NCI-H2196 (cell line): ENCODE data around the gene STARD13.

ENCODE experiments used
- DNase-seq: peaks from one replicate; lab custom pipeline; 2025; ENCODE audit not compliant: unreplicated experiment; lab: John Stamatoyannopoulos, UW

Gene STARD13

DNA sequence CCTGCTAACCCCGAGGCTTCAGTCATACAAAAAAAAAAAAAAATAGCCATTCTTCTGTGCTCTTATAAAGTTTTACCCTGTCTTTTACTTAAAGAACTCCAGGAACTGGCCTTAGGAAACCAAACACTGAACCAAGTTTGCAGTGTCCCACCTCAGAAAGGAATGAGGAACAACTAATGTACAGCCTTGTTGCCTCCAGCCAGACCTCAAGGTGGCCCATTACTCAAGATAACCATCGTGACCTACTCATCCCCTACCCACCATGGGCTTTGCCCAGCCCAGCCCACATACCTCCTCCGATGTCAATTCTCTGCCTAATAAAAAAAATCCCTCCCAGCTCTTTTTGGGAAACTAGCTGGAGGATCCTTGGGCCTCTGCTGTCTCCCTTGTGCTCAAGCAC lies 133.2 kb downstream of the STARD13 start:
- DNase-seq: no peak

DNA sequence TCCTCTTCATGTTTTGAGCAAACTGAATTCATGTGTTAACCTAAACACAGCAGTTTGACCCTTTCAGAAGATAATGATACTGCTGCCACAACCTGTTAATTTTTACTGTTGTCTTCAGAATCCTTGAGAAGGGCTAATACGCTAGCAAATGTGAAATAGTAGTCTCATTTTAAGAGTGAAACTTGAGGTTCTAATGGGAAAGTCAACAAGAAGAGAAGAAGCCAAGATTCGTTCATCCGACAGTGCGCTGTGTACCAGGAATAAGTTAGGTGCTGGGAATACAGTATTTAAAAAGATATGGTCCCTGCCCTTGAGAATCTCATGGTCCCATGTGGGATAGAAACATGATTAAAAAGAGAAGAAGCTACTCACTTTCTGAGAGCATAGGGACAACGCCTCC lies 134.9 kb downstream of the STARD13 start:
- DNase-seq: no peak

DNA sequence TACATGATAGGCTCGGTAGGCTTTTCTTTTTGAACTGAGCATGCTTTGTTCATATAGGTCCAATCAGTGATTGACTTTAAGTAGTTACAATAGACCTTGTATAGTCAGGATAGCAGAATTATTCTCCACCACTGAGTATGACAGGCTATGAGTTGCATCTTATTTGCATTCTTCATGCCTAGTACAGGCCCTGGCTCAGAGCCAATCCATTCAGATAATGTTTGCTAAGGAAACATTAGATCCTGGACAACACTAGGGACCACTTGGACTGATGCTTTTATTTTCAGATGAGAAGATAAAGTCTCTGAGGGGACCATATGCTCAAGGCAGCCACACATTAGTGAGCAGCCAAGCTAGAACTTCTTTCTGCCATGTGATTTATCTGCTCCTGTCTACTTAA lies 135.4 kb downstream of the STARD13 start:
- no peak for DNase-seq

DNA sequence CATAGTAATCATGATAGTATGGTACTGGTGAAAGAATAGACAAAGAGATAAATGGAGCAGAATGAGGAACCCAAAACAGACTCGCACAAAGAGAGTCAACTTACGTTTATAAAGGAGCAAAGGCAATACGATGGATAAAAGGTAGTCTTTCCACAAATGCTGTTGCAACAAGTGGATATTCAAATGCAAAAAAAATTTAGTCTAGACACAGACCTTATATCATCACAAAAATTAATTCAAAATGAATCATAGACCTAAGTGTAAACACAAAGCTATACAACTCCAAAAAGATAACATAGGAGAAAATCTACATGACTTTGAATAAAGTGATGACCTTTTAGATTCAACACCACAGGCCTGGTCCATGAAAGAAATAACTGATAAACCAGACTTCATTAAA lies 137.7 kb downstream of the STARD13 start:
- DNase-seq: no peak

DNA sequence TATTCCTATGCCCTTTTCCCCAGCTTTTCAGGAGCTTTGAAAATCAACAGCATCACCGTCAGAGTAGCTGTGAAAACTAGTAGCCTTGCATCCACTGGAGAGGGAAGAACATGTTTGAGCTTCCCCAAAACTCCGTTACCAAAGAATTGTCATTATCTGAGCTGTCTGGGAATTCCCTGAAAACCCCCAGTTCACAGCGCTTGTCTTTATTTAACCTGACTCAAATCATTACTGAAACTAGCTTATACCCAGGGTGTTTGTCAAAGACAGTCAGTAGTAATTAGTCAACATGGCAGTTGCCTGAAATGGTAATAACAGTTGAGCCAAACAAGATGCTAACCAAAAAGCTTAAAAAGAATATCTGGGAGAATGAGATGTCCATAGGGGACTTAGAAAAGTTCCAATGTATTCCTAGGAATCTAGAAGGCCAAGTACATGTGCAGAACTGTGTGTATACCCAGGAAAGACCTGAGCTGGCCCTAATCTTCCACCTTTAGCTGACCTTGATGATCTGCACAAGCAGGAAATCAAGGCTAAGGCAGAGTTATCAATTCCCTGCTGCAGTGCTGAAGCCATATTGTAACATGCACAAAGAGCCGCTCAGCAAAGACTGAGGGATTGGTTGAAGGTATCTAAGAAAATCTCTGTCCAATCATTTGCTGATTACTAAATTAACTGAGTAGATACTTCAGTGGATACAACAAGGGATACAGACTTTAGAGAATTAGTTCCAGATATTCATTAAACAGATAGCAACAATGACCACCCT lies 138.5 kb downstream of the STARD13 start:
- no peak for DNase-seq

DNA sequence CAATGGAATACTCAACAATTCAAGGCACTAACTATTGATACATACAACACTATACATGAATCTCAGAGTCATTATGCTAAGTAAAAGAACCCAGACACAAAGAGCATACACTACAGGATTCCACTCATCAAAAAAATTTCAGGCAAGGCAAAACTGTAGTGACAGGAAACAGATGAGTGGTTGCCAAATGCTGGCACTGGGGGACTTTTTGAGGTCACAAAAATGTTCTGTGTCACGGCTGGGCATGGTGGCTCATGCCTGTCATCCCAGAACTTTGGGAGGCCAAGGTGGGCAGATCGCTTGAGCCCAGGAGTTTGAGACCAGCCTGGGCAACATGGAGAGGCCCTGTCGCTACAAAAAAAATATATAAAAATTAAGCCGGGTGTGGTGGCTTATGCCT lies 139.9 kb downstream of the STARD13 start:
- no peak for DNase-seq

DNA sequence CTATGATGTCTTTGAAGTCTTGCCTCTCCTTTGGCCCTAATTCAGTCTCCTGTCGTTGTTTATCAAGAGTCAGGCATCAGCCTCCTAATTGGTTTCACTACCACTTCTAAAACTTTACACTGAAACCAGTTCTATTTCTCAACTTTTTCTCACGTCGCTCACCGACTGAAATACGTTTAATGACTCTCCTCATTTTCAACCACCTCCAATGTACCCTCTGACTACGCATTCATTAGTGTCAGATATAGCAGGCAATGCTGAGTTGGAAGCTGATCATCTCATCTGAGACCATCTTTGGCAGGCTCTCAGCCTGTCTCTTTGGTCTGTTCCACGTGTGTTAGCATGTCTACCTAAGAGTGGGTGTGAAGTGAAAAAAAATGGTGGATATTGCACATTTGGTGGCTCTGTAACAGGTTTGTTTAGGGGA lies 141.2 kb downstream of the STARD13 start:
- DNase-seq: no peak

DNA sequence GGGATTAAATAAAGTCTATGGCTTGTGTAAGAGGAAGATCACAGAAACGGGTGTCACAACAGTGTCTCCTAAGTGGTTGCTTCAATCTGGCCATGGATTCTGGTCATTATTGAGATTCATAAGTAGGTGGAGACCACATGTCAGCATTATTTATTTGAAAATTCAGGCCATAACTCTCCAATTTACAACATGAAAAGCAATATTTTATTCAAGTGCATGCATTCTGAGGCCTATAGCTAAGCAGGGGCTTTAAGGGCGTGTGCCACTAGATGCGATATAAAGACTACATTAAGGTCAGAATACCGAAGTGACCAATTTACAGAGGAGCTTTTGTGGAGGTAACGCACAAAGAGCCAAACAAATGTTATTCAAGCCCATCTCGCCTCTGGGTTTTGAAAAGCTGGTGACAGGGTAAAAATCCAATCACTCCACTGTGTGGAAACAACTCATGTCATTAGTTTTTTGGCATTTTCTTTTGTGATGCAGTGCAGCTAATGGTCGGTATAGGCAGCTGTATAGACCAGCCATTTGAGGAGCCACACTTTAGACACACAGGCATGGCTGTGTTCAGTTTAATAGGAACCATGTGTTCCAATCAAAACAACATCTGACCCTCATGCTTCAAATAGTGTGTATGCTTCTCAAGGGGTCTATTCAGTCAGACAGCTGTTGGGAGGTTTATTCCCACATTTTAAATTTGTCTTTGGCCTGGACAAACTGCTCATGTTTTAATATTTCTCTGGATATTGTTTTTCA lies 145.6 kb downstream of the STARD13 start:
- no peak for DNase-seq

DNA sequence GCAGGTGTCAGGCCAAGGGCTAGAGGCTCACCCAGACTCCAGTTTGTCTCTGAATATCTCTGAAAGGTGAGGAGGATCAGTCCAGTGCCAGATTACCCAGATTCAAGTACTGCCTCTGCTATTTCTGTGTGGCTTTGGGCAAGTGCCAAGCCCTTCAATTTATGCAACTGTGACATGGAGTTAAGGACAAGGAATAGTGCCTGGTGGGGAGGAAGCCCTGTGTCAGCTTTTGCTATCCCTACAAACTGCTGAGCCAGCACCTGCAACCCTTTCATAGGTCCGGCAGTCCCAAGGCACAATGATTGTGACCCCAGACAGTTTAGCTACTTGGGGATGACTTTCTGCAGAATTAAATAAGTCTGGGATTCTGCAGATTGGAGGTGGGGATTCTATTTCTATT lies 146.4 kb downstream of the STARD13 start:
- DNase-seq: peak; percentile 35

DNA sequence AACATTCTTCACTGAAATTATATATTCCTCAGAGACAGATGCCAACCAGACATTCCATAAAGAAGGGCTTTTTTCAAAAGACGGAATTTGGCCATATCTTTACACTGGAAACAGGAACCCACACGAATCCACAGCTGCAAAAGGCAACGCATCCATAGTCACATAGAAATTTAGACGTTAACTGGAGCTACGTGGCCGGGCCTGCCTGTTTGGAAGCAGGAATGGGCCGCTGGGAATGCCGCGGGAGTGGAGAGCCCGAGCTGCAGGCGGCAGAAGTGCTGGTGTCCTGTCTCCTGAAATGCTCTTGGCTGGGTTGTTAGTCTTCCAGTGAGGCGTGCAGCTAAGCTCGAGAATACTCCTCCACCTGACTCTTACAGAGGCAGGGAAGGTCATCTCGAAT lies 147.1 kb downstream of the STARD13 start:
- DNase-seq: peak; percentile 9

DNA sequence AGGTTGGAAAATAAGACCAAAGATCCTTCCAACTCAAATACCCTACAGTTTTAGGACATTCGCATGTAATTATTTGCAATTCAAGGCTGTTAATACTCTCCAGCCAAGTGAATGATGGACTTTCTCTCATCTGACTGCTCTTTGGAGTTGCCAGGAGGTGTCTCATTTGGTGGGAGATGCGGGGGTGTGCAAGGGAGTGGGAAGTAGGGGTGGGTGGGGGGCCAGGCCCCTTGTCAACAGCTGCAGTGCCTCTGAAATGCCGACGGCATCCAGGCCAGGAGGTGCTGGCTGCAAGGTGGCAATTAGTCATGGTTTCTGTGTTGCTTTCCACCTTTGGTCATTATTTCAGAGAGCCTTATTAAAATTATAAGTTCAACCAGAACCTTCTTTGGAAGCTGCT lies 147.8 kb downstream of the STARD13 start:
- no peak for DNase-seq

DNA sequence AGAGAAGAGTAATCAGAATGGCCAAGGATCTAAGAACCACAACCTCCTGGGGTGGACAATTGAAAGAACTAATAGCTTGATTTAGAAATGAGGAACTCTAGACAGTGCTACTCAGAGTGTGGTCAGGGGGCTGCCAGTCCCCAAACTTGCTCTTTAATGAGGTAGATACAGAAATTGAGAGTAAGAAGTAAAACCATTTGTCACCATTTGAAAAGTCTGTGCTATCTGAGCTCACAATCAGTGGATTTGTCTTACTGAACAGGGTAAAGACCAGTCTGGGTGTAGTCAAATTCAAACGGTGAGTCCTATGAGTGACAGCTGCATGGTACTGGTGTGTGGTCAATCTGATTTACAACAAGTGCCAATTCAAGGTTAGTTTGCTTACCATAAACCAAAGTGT lies 150.5 kb downstream of the STARD13 start:
- no peak for DNase-seq

DNA sequence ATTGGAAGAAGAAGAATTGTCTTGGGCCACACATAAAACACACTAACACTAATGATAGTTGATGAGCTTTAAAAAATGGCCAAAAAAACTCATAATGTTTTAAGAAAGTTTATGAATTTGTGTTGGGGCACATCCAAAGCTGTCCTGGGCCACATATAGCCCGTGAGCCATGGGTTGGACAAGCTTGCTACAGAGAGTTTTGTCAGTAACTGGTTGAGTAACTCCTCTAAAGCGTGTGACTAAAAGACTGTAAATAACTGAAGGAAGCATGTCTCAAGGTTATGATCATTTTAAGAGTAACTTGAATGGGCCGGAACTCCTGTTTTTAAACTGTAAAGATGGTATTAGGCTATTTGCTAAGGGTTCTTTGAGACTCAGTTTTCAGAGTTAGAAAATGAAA lies 151.3 kb downstream of the STARD13 start:
- DNase-seq: no peak

DNA sequence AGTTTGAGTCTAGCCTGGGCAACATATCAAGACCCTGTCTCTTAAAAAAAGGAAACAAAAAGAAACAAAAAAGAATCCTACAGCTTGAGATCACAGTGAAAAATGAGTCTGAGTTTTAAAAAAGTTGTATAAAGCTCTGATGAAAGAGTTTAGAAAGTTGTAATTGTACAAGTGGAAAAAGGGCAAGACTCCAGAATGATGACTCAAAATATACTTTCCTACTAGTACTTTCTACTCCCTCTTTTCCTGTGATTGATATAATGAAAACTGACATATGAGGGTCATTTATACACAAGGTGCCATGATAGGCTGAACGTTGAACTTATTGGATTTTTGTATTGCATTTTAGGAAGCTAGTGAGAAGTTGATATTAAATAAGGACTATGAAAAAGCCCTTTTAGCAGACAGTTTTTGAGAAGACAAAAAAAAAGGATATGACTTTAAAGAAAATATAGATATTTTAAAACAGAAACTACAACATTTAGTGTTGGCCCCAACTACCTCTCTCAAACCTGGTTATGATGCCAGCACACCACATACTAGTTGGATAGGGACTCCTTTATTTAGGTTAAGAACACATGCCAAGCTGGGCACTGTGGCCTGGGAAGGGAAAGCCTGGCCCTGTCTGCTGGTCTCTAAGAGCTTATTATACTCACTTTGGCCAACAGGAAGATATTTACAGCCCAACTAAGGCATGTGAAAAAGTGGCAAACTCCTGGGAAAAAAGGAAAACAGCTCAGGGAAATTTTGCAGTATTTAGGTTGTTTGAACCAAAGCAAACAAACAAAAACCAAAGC lies 152.7 kb downstream of the STARD13 start:
- no peak for DNase-seq

DNA sequence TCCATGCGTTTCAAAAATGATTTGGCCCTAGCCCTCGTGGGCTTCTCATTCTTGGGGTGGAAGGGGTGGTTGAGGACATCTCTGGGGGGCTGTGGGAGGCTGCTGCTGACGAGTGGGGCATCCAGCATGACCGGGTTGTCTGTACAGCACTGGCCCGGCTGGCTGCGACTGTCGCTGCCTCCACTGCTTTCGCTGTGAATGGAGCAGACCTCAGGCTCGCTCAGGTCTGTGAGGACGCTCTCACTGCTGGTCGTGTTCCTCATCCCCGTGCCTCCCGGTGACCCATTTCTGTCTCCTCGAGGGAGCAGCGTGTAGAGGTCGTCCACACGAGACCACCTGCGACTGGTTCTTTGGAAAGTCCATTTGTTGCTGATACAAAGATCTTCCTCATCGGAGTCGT lies 155.7 kb downstream of the STARD13 start:
- no peak for DNase-seq

DNA sequence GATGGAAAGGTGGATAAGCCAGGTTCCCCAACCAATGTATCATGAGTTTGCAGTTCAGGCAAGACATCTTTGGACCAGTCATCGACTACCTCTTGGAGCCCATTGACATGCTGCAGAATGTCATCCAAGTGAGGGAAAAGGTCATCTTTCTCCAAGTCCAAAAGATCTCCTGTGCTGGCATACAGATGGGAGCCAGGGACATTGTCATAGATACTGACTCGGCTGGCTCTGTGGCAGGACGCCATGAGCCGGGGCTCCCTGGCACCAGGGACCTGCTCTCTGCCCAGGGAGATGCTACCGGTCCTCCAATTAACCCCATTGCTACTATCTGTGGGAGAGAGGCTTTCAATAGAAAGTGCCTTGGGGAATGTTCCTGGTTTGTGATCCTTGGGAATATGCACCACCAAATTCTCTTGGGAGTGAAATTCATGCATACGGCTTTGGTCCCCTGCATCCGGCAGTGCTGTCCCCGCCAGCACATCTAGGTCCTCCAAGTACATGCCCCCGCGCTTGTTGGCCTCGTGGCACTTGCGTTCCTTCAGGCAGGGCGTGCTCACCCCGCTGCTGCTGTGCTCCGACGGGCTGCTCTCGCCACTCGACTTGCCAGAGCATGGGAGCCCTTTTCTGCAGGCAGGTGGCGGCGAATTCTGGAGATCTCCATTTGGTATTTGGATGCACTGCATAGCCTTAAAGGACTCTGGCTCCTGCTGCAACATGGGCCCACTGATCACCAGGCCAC lies 156.3 kb downstream of the STARD13 start:
- DNase-seq: no peak

DNA sequence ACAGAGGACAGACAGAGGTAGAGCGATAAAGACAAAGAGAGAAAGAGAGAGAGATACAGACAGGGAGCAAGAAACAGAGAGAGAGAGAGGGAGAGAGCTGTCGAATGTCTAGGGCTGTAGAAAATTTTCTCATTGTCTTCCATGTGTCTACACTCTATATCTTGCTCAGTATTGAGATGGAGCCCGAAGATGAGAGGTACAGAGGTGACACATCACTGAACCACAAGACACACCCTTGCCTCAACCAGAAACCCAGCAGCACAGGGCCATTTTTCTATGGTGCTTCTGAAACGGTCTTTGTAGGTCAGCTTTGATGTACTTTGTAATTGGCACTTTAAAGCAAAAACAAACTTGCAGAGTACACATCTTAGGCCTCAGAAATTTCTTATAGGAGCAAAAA lies 157.4 kb downstream of the STARD13 start:
- DNase-seq: no peak

DNA sequence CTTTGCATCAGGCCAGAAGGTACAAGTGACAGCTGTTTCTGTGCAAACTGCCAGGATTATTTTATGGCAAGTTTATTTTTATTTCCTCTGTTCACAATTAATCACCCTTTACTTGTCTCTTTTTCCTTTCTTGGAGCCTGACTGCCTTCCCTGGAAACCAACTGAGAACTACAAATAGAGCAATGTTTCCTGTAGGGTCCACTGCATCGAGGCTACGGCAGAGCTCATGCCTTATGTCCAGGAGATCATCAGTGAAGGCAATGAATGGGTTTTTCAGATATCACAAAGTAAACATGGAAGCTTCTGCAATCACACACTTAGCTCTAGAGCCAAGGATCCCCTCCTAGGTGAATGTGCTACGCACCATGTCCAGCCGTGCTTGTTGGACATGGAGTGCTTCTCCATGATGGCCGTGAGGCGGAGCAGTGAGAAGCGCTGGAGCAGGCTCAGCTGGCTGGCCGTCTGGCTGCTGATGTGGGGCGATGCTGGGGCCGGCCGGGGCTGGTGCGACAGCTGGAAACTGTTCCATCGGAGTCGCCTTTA lies 158.5 kb downstream of the STARD13 start:
- DNase-seq: no peak

DNA sequence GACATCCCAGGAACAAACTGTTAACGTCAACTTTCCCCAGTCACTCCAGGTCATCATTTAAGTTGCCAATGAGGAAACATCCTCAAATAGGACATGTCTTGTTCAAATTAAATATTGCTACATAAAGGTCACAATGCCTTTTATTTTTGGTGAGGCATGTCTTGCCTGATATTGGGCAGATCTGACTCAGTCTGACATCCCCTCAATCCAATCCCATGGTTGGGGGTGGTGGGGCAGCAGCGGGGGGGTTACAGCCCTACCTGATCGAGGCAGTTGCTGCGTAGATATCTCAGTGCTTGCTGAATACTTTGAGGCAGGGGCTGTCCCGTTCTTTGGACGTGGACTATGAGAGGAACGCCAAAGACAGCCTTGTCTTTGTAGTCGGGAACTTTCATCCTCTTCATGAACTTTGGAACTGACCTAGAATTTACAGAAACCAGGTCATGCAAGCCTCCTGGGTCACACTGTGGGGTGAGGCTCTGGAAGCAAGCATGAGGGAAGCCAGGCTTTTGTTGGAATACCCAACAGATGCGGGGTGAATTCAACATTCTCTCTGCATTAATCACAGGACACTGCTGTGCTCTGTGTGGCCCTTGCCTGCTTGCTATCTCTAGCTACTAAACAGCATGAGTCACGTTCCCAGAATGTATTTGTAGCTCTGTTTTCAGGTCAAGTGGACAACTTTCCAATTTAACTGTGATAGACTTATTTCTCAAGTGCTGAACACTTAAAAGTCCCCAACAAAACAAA lies 159.6 kb downstream of the STARD13 start:
- peak; percentile 13 for DNase-seq
